ENCODE results near the gene SLC12A6.

- TF ChIP-seq GATA2 (IDR thresholded peaks at IDR 0.05; ENCODE audit: low read depth, low read length) (no peak), GATA3 (IDR thresholded peaks at IDR 0.05; ENCODE audit: low read depth, low read length) (no peak)
These were observed 22.7 kb upstream of the SLC12A6 start for GRCh38 chr15:34360298-34360697.

All from SH-SY5Y (cell line).